Progenitor cell of endocrine pancreas (in vitro differentiated cells): ENCODE results near the gene CAV2. TPM values are rescaled to one million over a fixed set of nuclear protein-coding genes. Genes with fewer than 3 reads are reported as not detected.

Source experiments
- DNase-seq: peaks from one replicate; pipeline ENCODE4 v3.0.0; 2021; ENCODE audit warnings: low spot score; ENCODE audit not compliant: unreplicated experiment
- H3K27ac Mint-ChIP-seq: 2 replicates; pipeline ENCODE4 v1.8.0; 2021; ENCODE audit warnings: mild to moderate bottlenecking, moderate library complexity, mixed read lengths
- H3K27me3 Mint-ChIP-seq: 2 replicates; pipeline ENCODE4 v1.8.0; 2021; ENCODE audit warnings: mixed read lengths
- H3K36me3 Mint-ChIP-seq: 2 replicates; pipeline ENCODE4 v1.8.0; 2022; ENCODE audit warnings: mixed read lengths; ENCODE audit not compliant: insufficient read depth
- H3K4me1 Mint-ChIP-seq: 2 replicates; pipeline ENCODE4 v1.8.0; 2021; ENCODE audit warnings: low read depth, mixed read lengths
- H3K4me3 Mint-ChIP-seq: 2 replicates; pipeline ENCODE4 v1.8.0; 2021; ENCODE audit warnings: low read depth, mild to moderate bottlenecking, moderate library complexity, mixed read lengths
- H3K9me3 Mint-ChIP-seq: 2 replicates; pipeline ENCODE4 v1.8.0; 2021; ENCODE audit warnings: low read depth, mixed read lengths
- CTCF ChIP-seq: fragments of 200-600 bp; sonication (generic); IDR thresholded peaks from one replicate; pipeline ENCODE4 v1.5.0; 2021; ENCODE audit warnings: antibody characterized with exemption, mild to moderate bottlenecking; ENCODE audit not compliant: unreplicated experiment
- total RNA-seq: library from RNA; stranded (reverse); gene quantifications from 2 replicates; pipeline ENCODE4 v1.2.1, GENCODE V29; 2021

The CAV2 gene
- total RNA-seq, 1 donor from 2014 or later: 9.4 TPM

- TF ChIP-seq CTCF: no peak
- H3K4me1 Mint-ChIP-seq: peaks cover 1% of the 10 kb centered on the region
- H3K27me3 Mint-ChIP-seq: peaks cover 3% of the 10 kb centered on the region
- no peaks in the 10 kb centered on the region for H3K36me3 Mint-ChIP-seq
- no peaks in the 10 kb centered on the region for H3K9me3 Mint-ChIP-seq
- DNase-seq: no peak
- H3K27ac Mint-ChIP-seq: no peak overlapping the region
- H3K4me3 Mint-ChIP-seq: no peak overlapping the region
Observed at GRCh38 chr7:116557901-116558300, 58.4 kb downstream of the CAV2 start.

Other genes starting within 250 kb of the CAV2 start
- gene CAV1, start 25.3 kb downstream of the CAV2 start, total RNA-seq: 0.84 TPM in 2 replicates
- 44.4 and 46.0 TPM in 2 replicates for gene MET, start 172.5 kb downstream of the CAV2 start, total RNA-seq